A549 (cell line): ENCODE measurements around the gene CCDC85A.

Source experiments
- SMC3 ChIP-seq: fragments of >200 bp; sonication (Bioruptor Twin); formaldehyde crosslinking; IDR thresholded peaks from 3 replicates; pipeline ENCODE4 v1.6.1; 2018; ENCODE audit warnings: inconsistent platforms
- TF ChIP-seq, protein P1 (sequence below): fragments of >200 bp; sonication (Bioruptor Twin); formaldehyde crosslinking; IDR thresholded peaks from 3 replicates; pipeline ENCODE4 v1.5.1; 2016

DNA sequence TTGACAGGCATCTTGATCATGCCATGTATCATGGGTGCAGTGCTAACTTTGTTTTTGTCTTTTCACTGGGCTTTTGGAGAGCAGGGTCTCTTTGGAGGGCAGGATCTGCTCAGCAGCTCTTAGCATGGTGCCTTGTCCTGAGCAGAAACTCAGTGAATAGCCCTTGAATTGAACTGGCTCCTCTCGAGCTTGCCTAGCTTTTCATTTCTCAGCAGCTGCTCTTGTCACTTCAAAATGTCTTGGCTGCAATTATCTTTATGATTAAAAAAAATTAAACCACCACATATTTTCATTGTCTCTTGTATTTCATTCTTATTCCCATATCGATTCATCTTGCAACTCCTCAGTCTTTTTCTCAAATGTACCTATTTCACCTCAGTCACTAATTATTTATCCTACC, 50.5 kb downstream of the CCDC85A start:
- TF ChIP-seq, protein P1, sequence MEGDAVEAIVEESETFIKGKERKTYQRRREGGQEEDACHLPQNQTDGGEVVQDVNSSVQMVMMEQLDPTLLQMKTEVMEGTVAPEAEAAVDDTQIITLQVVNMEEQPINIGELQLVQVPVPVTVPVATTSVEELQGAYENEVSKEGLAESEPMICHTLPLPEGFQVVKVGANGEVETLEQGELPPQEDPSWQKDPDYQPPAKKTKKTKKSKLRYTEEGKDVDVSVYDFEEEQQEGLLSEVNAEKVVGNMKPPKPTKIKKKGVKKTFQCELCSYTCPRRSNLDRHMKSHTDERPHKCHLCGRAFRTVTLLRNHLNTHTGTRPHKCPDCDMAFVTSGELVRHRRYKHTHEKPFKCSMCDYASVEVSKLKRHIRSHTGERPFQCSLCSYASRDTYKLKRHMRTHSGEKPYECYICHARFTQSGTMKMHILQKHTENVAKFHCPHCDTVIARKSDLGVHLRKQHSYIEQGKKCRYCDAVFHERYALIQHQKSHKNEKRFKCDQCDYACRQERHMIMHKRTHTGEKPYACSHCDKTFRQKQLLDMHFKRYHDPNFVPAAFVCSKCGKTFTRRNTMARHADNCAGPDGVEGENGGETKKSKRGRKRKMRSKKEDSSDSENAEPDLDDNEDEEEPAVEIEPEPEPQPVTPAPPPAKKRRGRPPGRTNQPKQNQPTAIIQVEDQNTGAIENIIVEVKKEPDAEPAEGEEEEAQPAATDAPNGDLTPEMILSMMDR = no peak
- TF ChIP-seq SMC3 = no peak
